A673 (cell line): ENCODE results near the gene ID3. TPM values are rescaled to one million over a fixed set of nuclear protein-coding genes. Genes with fewer than 3 reads are reported as not detected.
A peak's percentile ranks its signal among the peaks of the same experiment; 100 is the strongest.
"Not testable (repeated sequence)": the region's sequence is repeated elsewhere in the genome, so short reads cannot be mapped to it uniquely, and the experiment has no call there.

ENCODE experiments used
- BruUV-seq: library from RNA; stranded (reverse); fragments of 400-500 nt; replicated peaks from 2 replicates; lab custom pipeline; 2021; lab: Mats Ljungman, UMichigan
- CTCF ChIA-PET: fragments of 300-600 bp; sonication (Branson Sonifier 250); formaldehyde crosslinking; loops from one replicate; lab custom pipeline; 2022; ENCODE audit warnings: antibody characterized with exemption; lab: Charles Lee
- POLR2A ChIA-PET: fragments of 300-600 bp; sonication (Branson Sonifier 250); formaldehyde crosslinking; loops from one replicate; lab custom pipeline; 2022; ENCODE audit warnings: antibody characterized with exemption; ENCODE audit not compliant: low non-redundant PET; lab: Charles Lee
- DNase-seq: peaks from one replicate; pipeline ENCODE4 v3.0.0-alpha.2; 2015; ENCODE audit warnings: low spot score
- H3K27ac ChIP-seq: fragments of 200-600 bp; sonication (generic); 2 replicates; pipeline ENCODE4 v1.5.1; 2016; ENCODE audit warnings: mixed run types, low read depth, mild to moderate bottlenecking, mixed read lengths, antibody characterized with exemption, low read length; ENCODE audit not compliant: poor library complexity, severe bottlenecking
- H3K27me3 ChIP-seq: fragments of 200-600 bp; sonication (generic); replicated peaks from 2 replicates; pipeline ENCODE4 v1.6.1; 2017; ENCODE audit warnings: mixed run types, low read depth, mild to moderate bottlenecking, mixed read lengths, antibody characterized with exemption, low read length; ENCODE audit not compliant: insufficient read depth, poor library complexity
- H3K36me3 ChIP-seq: fragments of 200-600 bp; sonication (generic); 2 replicates; pipeline ENCODE4 v1.6.1; 2016; ENCODE audit warnings: mixed run types, mild to moderate bottlenecking, mixed read lengths, antibody characterized with exemption, low read length; ENCODE audit not compliant: insufficient read depth, poor library complexity, severe bottlenecking
- H3K4me1 ChIP-seq: fragments of 200-600 bp; sonication (generic); 2 replicates; pipeline ENCODE4 v1.6.1; 2017; ENCODE audit warnings: mixed run types, mild to moderate bottlenecking, mixed read lengths, antibody characterized with exemption, low read length; ENCODE audit not compliant: insufficient read depth, poor library complexity, severe bottlenecking
- H3K4me3 ChIP-seq: fragments of 200-600 bp; sonication (generic); 2 replicates; pipeline ENCODE4 v1.5.1; 2016; ENCODE audit warnings: low read depth, mixed run types, mild to moderate bottlenecking, mixed read lengths, low read length; ENCODE audit not compliant: poor library complexity, severe bottlenecking
- H3K9me3 ChIP-seq: fragments of 200-600 bp; sonication (generic); 2 replicates; pipeline ENCODE4 v1.6.1; 2016; ENCODE audit warnings: mixed run types, low read depth, mild to moderate bottlenecking, mixed read lengths, antibody characterized with exemption, low read length; ENCODE audit not compliant: poor library complexity, severe bottlenecking
- CTCF ChIP-seq: fragments of 300-800, 200-600 bp; sonication (generic); conservative IDR thresholded peaks from 2 replicates; pipeline ENCODE4 v1.5.1; 2017; ENCODE audit warnings: low read depth, mild to moderate bottlenecking, antibody characterized with exemption, low read length, moderate library complexity, mixed read lengths
- EZH2 ChIP-seq: fragments of 200-600 bp; sonication (generic); IDR thresholded peaks from 2 replicates; pipeline ENCODE4 v1.6.1; 2017; ENCODE audit warnings: borderline replicate concordance, low read depth, mild to moderate bottlenecking, mixed read lengths, antibody characterized with exemption, low read length; ENCODE audit not compliant: poor library complexity, severe bottlenecking
- intact Hi-C: fragments of 100-400 bp; cut with micrococcal nuclease; formaldehyde crosslinking; loops from one replicate; pipeline ENCODE4 v1.10.0; 2022; ENCODE audit not compliant: unreplicated experiment
- total RNA-seq: library from RNA; stranded (reverse); gene quantifications from 2 replicates; pipeline ENCODE4 v1.2.3, GENCODE V29; 2021

Gene ID3
- total RNA-seq, 1 experiment from 2014 or later: 140 TPM

GRCh38 chr1:23585321-23586022 lies 26.2 kb upstream of the ID3 start:
- Histone ChIP-seq H3K27me3 (no peaks in the 10 kb centered on the region), H3K4me3 (no peak overlapping the region), H3K27ac (no peak overlapping the region), H3K9me3 (no peaks in the 10 kb centered on the region), H3K4me1 (no peaks in the 10 kb centered on the region), H3K36me3 (no peaks in the 10 kb centered on the region)
- intact Hi-C loops: no loop called here
- TF ChIP-seq EZH2 (no peak), CTCF (no peak)
- no TSS peak for BruUV-seq
- ChIA-PET CTCF (no interaction called here), POLR2A (interaction anchor here (0.7 kb wide), 1 partner anchor 60 kb away, joined by 3 read pairs; no protein-coding TSS in a partner anchor)
- peak; percentile 82 for DNase-seq

- CTCF ChIA-PET, intact Hi-C loops, H3K27ac ChIP-seq, POLR2A ChIA-PET, H3K27me3 ChIP-seq, H3K9me3 ChIP-seq, H3K36me3 ChIP-seq, DNase-seq, H3K4me3 ChIP-seq, H3K4me1 ChIP-seq, BruUV-seq: not testable (repeated sequence)
These were observed 24.4 kb upstream of the ID3 start for GRCh38 chr1:23583727-23584126.

GRCh38 chr1:23582820-23583219 lies 23.5 kb upstream of the ID3 start:
- CTCF ChIA-PET: interaction anchor here (0.5 kb wide), 1 partner anchor 15 kb away, joined by 9 read pairs; no protein-coding TSS in a partner anchor
- H3K4me1 ChIP-seq: no peaks in the 10 kb centered on the region
- H3K27ac ChIP-seq: no peak overlapping the region
- no peaks in the 10 kb centered on the region for H3K36me3 ChIP-seq
- no TSS peak for BruUV-seq
- no peak for DNase-seq
- TF ChIP-seq CTCF (no peak), EZH2 (no peak)
- no peaks in the 10 kb centered on the region for H3K27me3 ChIP-seq
- no peaks in the 10 kb centered on the region for H3K9me3 ChIP-seq
- H3K4me3 ChIP-seq: no peak overlapping the region
- intact Hi-C loops: no loop called here
- POLR2A ChIA-PET: no interaction called here

GRCh38 chr1:23581219-23581618 lies 21.9 kb upstream of the ID3 start:
- DNase-seq: no peak
- intact Hi-C loops: no loop called here
- Histone ChIP-seq H3K27ac (no peak overlapping the region), H3K27me3 (no peaks in the 10 kb centered on the region), H3K4me3 (no peak overlapping the region), H3K4me1 (no peaks in the 10 kb centered on the region), H3K36me3 (no peaks in the 10 kb centered on the region), H3K9me3 (no peaks in the 10 kb centered on the region)
- TF ChIP-seq CTCF (no peak), EZH2 (no peak)
- ChIA-PET POLR2A (no interaction called here), CTCF (no interaction called here)
- no TSS peak for BruUV-seq
